Breast epithelium (tissue), 3 donors: ENCODE measurements around the gene NDUFB2.

Experiments used
- POLR2A ChIP-seq: fragments of 450-650 bp; IDR thresholded peaks from one replicate; pipeline ENCODE4 v1.6.1; 2016; ENCODE audit warnings: antibody characterized with exemption, mild to moderate bottlenecking, moderate library complexity
- TF ChIP-seq, protein P1 (sequence below), 3 donors: fragments of 450-650 bp; IDR thresholded peaks; one replicate each; pipeline ENCODE4 v1.5.1; 2016 to 2017; ENCODE audit warnings: antibody characterized with exemption in 3 of 3, mild to moderate bottlenecking in 3 of 3, moderate library complexity in 3 of 3

DNA sequence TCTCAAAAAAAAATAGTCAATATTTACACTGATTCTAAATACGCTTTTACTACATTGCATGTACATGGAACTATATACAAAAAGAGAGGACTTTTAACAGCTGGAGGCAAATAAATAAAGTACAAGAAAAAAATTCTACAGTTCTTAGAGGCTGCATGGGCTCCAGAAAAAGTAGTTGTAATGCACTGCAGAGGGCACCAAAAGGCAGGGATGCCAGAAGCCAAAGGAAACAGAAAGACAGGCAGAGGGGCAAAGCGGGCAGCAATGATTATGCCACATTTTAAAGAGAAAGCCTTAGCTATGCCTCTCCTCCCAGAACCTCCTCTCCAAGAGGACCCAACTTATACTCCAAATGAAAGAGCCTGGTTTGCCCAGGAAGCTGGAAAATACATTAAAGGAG, 35.4 kb upstream of the NDUFB2 start:
- TF ChIP-seq, protein P1, sequence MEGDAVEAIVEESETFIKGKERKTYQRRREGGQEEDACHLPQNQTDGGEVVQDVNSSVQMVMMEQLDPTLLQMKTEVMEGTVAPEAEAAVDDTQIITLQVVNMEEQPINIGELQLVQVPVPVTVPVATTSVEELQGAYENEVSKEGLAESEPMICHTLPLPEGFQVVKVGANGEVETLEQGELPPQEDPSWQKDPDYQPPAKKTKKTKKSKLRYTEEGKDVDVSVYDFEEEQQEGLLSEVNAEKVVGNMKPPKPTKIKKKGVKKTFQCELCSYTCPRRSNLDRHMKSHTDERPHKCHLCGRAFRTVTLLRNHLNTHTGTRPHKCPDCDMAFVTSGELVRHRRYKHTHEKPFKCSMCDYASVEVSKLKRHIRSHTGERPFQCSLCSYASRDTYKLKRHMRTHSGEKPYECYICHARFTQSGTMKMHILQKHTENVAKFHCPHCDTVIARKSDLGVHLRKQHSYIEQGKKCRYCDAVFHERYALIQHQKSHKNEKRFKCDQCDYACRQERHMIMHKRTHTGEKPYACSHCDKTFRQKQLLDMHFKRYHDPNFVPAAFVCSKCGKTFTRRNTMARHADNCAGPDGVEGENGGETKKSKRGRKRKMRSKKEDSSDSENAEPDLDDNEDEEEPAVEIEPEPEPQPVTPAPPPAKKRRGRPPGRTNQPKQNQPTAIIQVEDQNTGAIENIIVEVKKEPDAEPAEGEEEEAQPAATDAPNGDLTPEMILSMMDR (IDR thresholded peaks at IDR 0.05): no peak
- TF ChIP-seq POLR2A: no peak
